MM.1S (cell line): ENCODE data around the gene UTP4.

Source experiments
- EZH2phosphoT487 ChIP-seq: fragments of 300-600 bp; sonication (generic); IDR thresholded peaks from 2 replicates; pipeline ENCODE4 v1.6.1; 2018; ENCODE audit warnings: antibody characterized with exemption, low read length
- TF ChIP-seq, protein P1 (sequence below): fragments of 300-600 bp; sonication (generic); IDR thresholded peaks from 2 replicates; pipeline ENCODE4 v1.5.1; 2016; ENCODE audit warnings: antibody characterized with exemption, low read length, mixed read lengths

DNA sequence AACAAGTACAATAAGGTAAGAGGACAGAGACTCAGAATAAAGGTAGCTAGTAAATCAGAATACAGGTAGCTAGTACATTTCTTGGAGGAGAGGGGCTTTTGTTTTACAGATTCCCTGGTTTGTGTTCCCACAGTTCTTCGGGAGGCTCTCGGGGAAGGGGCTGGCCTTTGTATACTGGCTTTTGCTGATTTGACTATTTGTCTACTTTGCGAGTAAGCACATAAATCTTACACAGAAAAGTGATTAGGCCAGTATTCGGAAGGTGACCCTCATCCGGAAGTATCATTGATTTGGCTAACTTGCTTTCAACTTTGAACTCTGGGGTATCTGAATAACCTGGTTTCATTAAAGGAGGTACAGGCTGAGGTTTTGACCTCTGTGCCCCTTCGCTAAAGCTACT lies 33.1 kb downstream of the UTP4 start:
- TF ChIP-seq, protein P1, sequence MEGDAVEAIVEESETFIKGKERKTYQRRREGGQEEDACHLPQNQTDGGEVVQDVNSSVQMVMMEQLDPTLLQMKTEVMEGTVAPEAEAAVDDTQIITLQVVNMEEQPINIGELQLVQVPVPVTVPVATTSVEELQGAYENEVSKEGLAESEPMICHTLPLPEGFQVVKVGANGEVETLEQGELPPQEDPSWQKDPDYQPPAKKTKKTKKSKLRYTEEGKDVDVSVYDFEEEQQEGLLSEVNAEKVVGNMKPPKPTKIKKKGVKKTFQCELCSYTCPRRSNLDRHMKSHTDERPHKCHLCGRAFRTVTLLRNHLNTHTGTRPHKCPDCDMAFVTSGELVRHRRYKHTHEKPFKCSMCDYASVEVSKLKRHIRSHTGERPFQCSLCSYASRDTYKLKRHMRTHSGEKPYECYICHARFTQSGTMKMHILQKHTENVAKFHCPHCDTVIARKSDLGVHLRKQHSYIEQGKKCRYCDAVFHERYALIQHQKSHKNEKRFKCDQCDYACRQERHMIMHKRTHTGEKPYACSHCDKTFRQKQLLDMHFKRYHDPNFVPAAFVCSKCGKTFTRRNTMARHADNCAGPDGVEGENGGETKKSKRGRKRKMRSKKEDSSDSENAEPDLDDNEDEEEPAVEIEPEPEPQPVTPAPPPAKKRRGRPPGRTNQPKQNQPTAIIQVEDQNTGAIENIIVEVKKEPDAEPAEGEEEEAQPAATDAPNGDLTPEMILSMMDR, result no peak
- TF ChIP-seq EZH2phosphoT487, result no peak
